IMR-90 (cell line): ENCODE data around the gene CEP20. TPM values are rescaled to one million over a fixed set of nuclear protein-coding genes. Genes with fewer than 3 reads are reported as not detected.

ENCODE experiments used
- ATAC-seq: fragments of 200-7000 bp; cut with Tn5 transposase; 2 replicates; pipeline ENCODE4 v1.9.1; 2020; ENCODE audit warnings: low read depth, mild to moderate bottlenecking, moderate library complexity
- BruUV-seq: library from RNA; stranded (reverse); fragments of 400-500 nt; replicated peaks from 2 replicates; lab custom pipeline; 2021; lab: Mats Ljungman, UMichigan
- CTCF ChIA-PET: fragments of 300-600 bp; formaldehyde crosslinking; extraction: SDS; loops from one replicate; lab custom pipeline; 2021; ENCODE audit warnings: antibody characterized with exemption; lab: Yijun Ruan, JAX
- POLR2A ChIA-PET: fragments of 300-600 bp; sonication (Branson Sonifier 250); formaldehyde crosslinking; loops from one replicate; lab custom pipeline; 2022; ENCODE audit warnings: antibody characterized with exemption; ENCODE audit not compliant: unreplicated experiment; lab: Charles Lee
- DNase-seq: peaks from one replicate; pipeline ENCODE4 v3.0.0; 2013
- H2AFZ ChIP-seq: replicated peaks from 2 replicates; pipeline ENCODE3; 2013; ENCODE audit warnings: low read length, mild to moderate bottlenecking; ENCODE audit not compliant: poor library complexity
- H2AK5ac ChIP-seq: 2 replicates; pipeline ENCODE4 v1.6.1; 2013; ENCODE audit warnings: low read depth, low read length, inconsistent platforms
- H2AK9ac ChIP-seq: replicated peaks from 2 replicates; pipeline ENCODE3; 2013; ENCODE audit warnings: mild to moderate bottlenecking, low read depth, low read length, moderate library complexity; ENCODE audit not compliant: poor library complexity
- H2BK120ac ChIP-seq: 2 replicates; pipeline ENCODE4 v1.6.1; 2013; ENCODE audit warnings: low read depth, low read length, inconsistent platforms
- H2BK15ac ChIP-seq: 3 replicates; pipeline ENCODE4 v1.6.1; 2013; ENCODE audit warnings: low read depth, low read length, inconsistent platforms
- H2BK20ac ChIP-seq: 2 replicates; pipeline ENCODE4 v1.6.1; 2013; ENCODE audit warnings: low read depth, mild to moderate bottlenecking, inconsistent platforms, low read length, moderate library complexity
- H2BK5ac ChIP-seq: 2 replicates; pipeline ENCODE4 v1.6.1; 2013; ENCODE audit warnings: mild to moderate bottlenecking, low read depth, low read length, inconsistent platforms; ENCODE audit not compliant: poor library complexity, severe bottlenecking
- H3K14ac ChIP-seq: replicated peaks from 2 replicates; pipeline ENCODE4 v1.6.1; 2013; ENCODE audit warnings: low read depth, low read length, inconsistent platforms
- H3K18ac ChIP-seq: 2 replicates; pipeline ENCODE4 v1.6.1; 2013; ENCODE audit warnings: low read depth, low read length, control low read depth
- H3K23ac ChIP-seq: 2 replicates; pipeline ENCODE4 v1.6.1; 2013; ENCODE audit warnings: low read depth, low read length, inconsistent platforms
- H3K27ac ChIP-seq: 2 replicates; pipeline ENCODE4 v1.5.1; 2013; ENCODE audit warnings: mild to moderate bottlenecking, control low read depth, low read length; ENCODE audit not compliant: insufficient read depth
- H3K27me3 ChIP-seq: 2 replicates; pipeline ENCODE4 v1.6.1; 2013; ENCODE audit warnings: low read length; ENCODE audit not compliant: control insufficient read depth, insufficient read depth
- H3K36me3 ChIP-seq: 2 replicates; pipeline ENCODE4 v1.6.1; 2013; ENCODE audit warnings: low read length, mixed read lengths; ENCODE audit not compliant: control insufficient read depth, insufficient read depth
- H3K4ac ChIP-seq: 2 replicates; pipeline ENCODE4 v1.6.1; 2013; ENCODE audit warnings: low read depth, low read length, inconsistent platforms
- H3K4me1 ChIP-seq: 2 replicates; pipeline ENCODE4 v1.6.1; 2013; ENCODE audit warnings: low read length, mixed read lengths; ENCODE audit not compliant: control insufficient read depth, insufficient read depth
- H3K4me2 ChIP-seq: 2 replicates; pipeline ENCODE4 v1.6.1; 2013; ENCODE audit warnings: low read depth, mild to moderate bottlenecking, control low read depth, low read length, moderate library complexity
- H3K4me3 ChIP-seq: 2 replicates; pipeline ENCODE4 v1.5.1; 2013; ENCODE audit warnings: low read depth, mild to moderate bottlenecking, control low read depth, low read length, moderate library complexity; ENCODE audit not compliant: insufficient read depth
- H3K56ac ChIP-seq: 2 replicates; pipeline ENCODE4 v1.6.1; 2013; ENCODE audit warnings: low read length, inconsistent platforms; ENCODE audit not compliant: insufficient read depth; ENCODE audit errors: extremely low read depth
- H3K79me1 ChIP-seq, 2 experiments: 2 replicates each; pipeline ENCODE4 v1.6.1; 2013; ENCODE audit warnings: low read length in 2 of 2, inconsistent platforms in 1 of 2, low read depth in 1 of 2
- H3K9ac ChIP-seq: 2 replicates; pipeline ENCODE4 v1.6.1; 2013; ENCODE audit warnings: low read depth, low read length, control low read depth
- H3K9me1 ChIP-seq: 2 replicates; pipeline ENCODE4 v1.6.1; 2013; ENCODE audit warnings: low read length, inconsistent platforms; ENCODE audit not compliant: insufficient read depth
- H3K9me3 ChIP-seq: 2 replicates; pipeline ENCODE4 v1.6.1; 2013; ENCODE audit warnings: low read length; ENCODE audit not compliant: control insufficient read depth, insufficient read depth
- H4K20me1 ChIP-seq: 2 replicates; pipeline ENCODE4 v1.6.1; 2013; ENCODE audit warnings: low read length, inconsistent platforms; ENCODE audit not compliant: insufficient read depth
- H4K5ac ChIP-seq: 2 replicates; pipeline ENCODE4 v1.6.1; 2013; ENCODE audit warnings: mild to moderate bottlenecking, low read depth, low read length, control low read depth
- H4K8ac ChIP-seq, 2 experiments: 2 replicates each; pipeline ENCODE4 v1.6.1; 2013; ENCODE audit warnings: low read depth in 2 of 2, low read length in 2 of 2, control low read depth in 1 of 2, inconsistent platforms in 1 of 2
- H4K91ac ChIP-seq: 2 replicates; pipeline ENCODE4 v1.6.1; 2013; ENCODE audit warnings: low read depth, low read length, inconsistent platforms; ENCODE audit not compliant: insufficient read depth
- BHLHE40 ChIP-seq: fragments of 150-350 bp; IDR thresholded peaks from 2 replicates; pipeline ENCODE4 v1.6.1; 2016; ENCODE audit warnings: mild to moderate bottlenecking, low read depth, low read length
- CEBPB ChIP-seq: IDR thresholded peaks from 2 replicates; pipeline ENCODE4 v1.6.1; 2012; ENCODE audit warnings: low read depth, low read length, improper control_type of control experiment
- CHD1 ChIP-seq: IDR thresholded peaks from 2 replicates; pipeline ENCODE4 v1.6.1; 2012; ENCODE audit warnings: low read depth, low read length, improper control_type of control experiment
- FOS ChIP-seq: fragments of 150-350 bp; IDR thresholded peaks from 2 replicates; pipeline ENCODE4 v1.6.1; 2016; ENCODE audit warnings: low read depth, low read length
- MAFK ChIP-seq: IDR thresholded peaks from 2 replicates; pipeline ENCODE4 v1.6.1; 2012; ENCODE audit warnings: low read depth, low read length, improper control_type of control experiment
- MAZ ChIP-seq: IDR thresholded peaks from 2 replicates; pipeline ENCODE4 v1.6.1; 2012; ENCODE audit warnings: low read depth, mild to moderate bottlenecking, low read length, improper control_type of control experiment, moderate library complexity, borderline replicate concordance
- MXI1 ChIP-seq: IDR thresholded peaks from 2 replicates; pipeline ENCODE4 v1.6.1; 2012; ENCODE audit warnings: low read depth, mild to moderate bottlenecking, low read length, moderate library complexity, borderline replicate concordance
- NFE2L2 ChIP-seq: fragments of 150-350 bp; IDR thresholded peaks from 2 replicates; pipeline ENCODE4 v1.6.1; 2016; ENCODE audit warnings: low read depth, mild to moderate bottlenecking, low read length
- POLR2A ChIP-seq: IDR thresholded peaks from 2 replicates; pipeline ENCODE4 v1.6.1; 2012; ENCODE audit warnings: mild to moderate bottlenecking, low read depth, low read length
- RAD21 ChIP-seq: IDR thresholded peaks from 2 replicates; pipeline ENCODE4 v1.6.1; 2012; ENCODE audit warnings: low read length, improper control_type of control experiment
- RCOR1 ChIP-seq: IDR thresholded peaks from 2 replicates; pipeline ENCODE4 v1.6.1; 2012; ENCODE audit warnings: mild to moderate bottlenecking, low read length, improper control_type of control experiment; ENCODE audit not compliant: insufficient replicate concordance
- RFX5 ChIP-seq: IDR thresholded peaks from 2 replicates; pipeline ENCODE4 v1.8.0; 2012; ENCODE audit warnings: low read depth, mild to moderate bottlenecking, low read length, moderate library complexity
- SMC3 ChIP-seq: fragments of 150-350 bp; IDR thresholded peaks from 2 replicates; pipeline ENCODE4 v1.6.1; 2016; ENCODE audit warnings: low read depth, mild to moderate bottlenecking, antibody characterized with exemption, low read length, moderate library complexity
- USF2 ChIP-seq: fragments of 150-350 bp; IDR thresholded peaks from 2 replicates; pipeline ENCODE4 v1.6.1; 2017; ENCODE audit warnings: mild to moderate bottlenecking, antibody characterized with exemption, low read length, low read depth
- WGBS, 2 experiments: methylation state at CpG; one replicate each; pipeline versions ENCODE4 v1.1.5 to v1.1.7; 2013; ENCODE audit warnings: missing lambda C conversion rate in 2 of 2; ENCODE audit not compliant: insufficient read length in 1 of 2; ENCODE audit errors: extremely low coverage in 2 of 2; 5-methylcytosine and 5-hydroxymethylcytosine counted together
- dilution Hi-C: fragments of 300-500 bp; cut with HindIII; formaldehyde crosslinking; loops from one replicate; pipeline ENCODE4 v1.14.3; 2018; ENCODE audit warnings: low sequenced_read_pairs; ENCODE audit not compliant: unreplicated experiment
- in situ Hi-C: fragments of 300-500 bp; cut with MboI; formaldehyde crosslinking; loops from 3 replicates; pipeline ENCODE4 v1.14.3; 2019; ENCODE audit warnings: low sequenced_read_pairs, inconsistent platforms, mixed read lengths
- intact Hi-C: fragments of 100-400 bp; cut with micrococcal nuclease; formaldehyde crosslinking; loops from 2 replicates; pipeline ENCODE4 v1.10.0; 2022
- polyA plus RNA-seq, 3 experiments: library from polyadenylated mRNA; depleted of rRNA; stranded (reverse); fragments of >200 nt; gene quantifications; 2 replicates each; pipeline ENCODE4 v1.2.3, GENCODE V29; 2012; ENCODE audit warnings: low replicate concordance in 1 of 3
- total RNA-seq: library from RNA; depleted of rRNA; stranded (reverse); fragments of >200 nt; gene quantifications from 2 replicates; pipeline ENCODE4 v1.2.3, GENCODE V29; 2012
- TF ChIP-seq, protein P1 (sequence below): conservative IDR thresholded peaks from 2 replicates; pipeline ENCODE4 v1.5.1; 2012; ENCODE audit warnings: mild to moderate bottlenecking, low read depth, low read length, improper control_type of control experiment

Gene CEP20
- total and polyA plus RNA-seq, 2 of the 4 experiments (the other 2 are of a cell fraction), result 28.8 to 40.1 TPM

- H3K4me3 ChIP-seq, result no peak overlapping the region
- H3K79me1 ChIP-seq, result no peaks in the 10 kb centered on the region
- 0 out of 2 replicates have a peak overlapping the region, but pooled peaks have one; percentile 0 for H3K23ac ChIP-seq
- H3K4ac ChIP-seq, result peak overlapping the region; percentile 36
- H3K9ac ChIP-seq, result no peak overlapping the region
- H3K14ac ChIP-seq, result 0 out of 2 replicates have a peak overlapping the region, but pooled peaks have one; percentile 35
- H4K8ac ChIP-seq, result peak overlapping the region; percentile 65 to 68; a peak in 3 of 4 replicates
- no peaks in the 10 kb centered on the region for H4K20me1 ChIP-seq
- no peak overlapping the region for H3K56ac ChIP-seq
- H3K9me1 ChIP-seq, result no peaks in the 10 kb centered on the region; the same call in 1 of the 2 replicates
- H2BK15ac ChIP-seq, result peak overlapping the region; percentile 62; the same call in 1 of the 3 replicates
- 86% methylated on average over 8 of the region's 12 CpGs; no CpG with 5 or more reads in 1 of the 2 experiments for WGBS, 2 experiments
- in situ Hi-C loops, result no loop called here
- no peak overlapping the region for H2AFZ ChIP-seq
- dilution Hi-C loops, result no loop called here
- no peak overlapping the region for H3K4me2 ChIP-seq
- H3K27me3 ChIP-seq, result peaks cover 29% of the 10 kb centered on the region
- H3K27ac ChIP-seq, result no peak overlapping the region
- peak overlapping the region; percentile 79 for H2AK5ac ChIP-seq
- ChIA-PET CTCF (interaction anchor here (1.1 kb wide), 1 partner anchor 14 kb away, joined by 4 read pairs; no protein-coding TSS in a partner anchor), POLR2A (interaction anchor here (0.6 kb wide), 1 partner anchor 31 kb away, joined by 5 read pairs; no protein-coding TSS in a partner anchor)
- H3K36me3 ChIP-seq, result no peaks in the 10 kb centered on the region
- peak overlapping the region; percentile 82 for H4K91ac ChIP-seq
- no peak overlapping the region for H2BK5ac ChIP-seq
- H3K18ac ChIP-seq, result peak overlapping the region; percentile 45; the same call in 1 of the 2 replicates
- no TSS peak for BruUV-seq
- H4K5ac ChIP-seq, result peak overlapping the region; percentile 27
- H3K9me3 ChIP-seq, result no peaks in the 10 kb centered on the region
- no peak overlapping the region for H2AK9ac ChIP-seq
- H3K4me1 ChIP-seq, result peaks cover 8% of the 10 kb centered on the region
- H2BK20ac ChIP-seq, result peak overlapping the region; percentile 14
- peak overlapping the region; percentile 1; the same call in 1 of the 2 replicates for H2BK120ac ChIP-seq
- DNase-seq, result no peak
- intact Hi-C loops, result no loop called here
- ATAC-seq, result no peak
- no peak for TF ChIP-seq NFE2L2
- no peak for TF ChIP-seq SMC3
- TF ChIP-seq BHLHE40, result no peak
- TF ChIP-seq RAD21, result no peak
- no peak for TF ChIP-seq CHD1
- TF ChIP-seq, protein P1, sequence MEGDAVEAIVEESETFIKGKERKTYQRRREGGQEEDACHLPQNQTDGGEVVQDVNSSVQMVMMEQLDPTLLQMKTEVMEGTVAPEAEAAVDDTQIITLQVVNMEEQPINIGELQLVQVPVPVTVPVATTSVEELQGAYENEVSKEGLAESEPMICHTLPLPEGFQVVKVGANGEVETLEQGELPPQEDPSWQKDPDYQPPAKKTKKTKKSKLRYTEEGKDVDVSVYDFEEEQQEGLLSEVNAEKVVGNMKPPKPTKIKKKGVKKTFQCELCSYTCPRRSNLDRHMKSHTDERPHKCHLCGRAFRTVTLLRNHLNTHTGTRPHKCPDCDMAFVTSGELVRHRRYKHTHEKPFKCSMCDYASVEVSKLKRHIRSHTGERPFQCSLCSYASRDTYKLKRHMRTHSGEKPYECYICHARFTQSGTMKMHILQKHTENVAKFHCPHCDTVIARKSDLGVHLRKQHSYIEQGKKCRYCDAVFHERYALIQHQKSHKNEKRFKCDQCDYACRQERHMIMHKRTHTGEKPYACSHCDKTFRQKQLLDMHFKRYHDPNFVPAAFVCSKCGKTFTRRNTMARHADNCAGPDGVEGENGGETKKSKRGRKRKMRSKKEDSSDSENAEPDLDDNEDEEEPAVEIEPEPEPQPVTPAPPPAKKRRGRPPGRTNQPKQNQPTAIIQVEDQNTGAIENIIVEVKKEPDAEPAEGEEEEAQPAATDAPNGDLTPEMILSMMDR, result no peak
- no peak for TF ChIP-seq POLR2A
- TF ChIP-seq MAFK, result no peak
- no peak for TF ChIP-seq MXI1
- TF ChIP-seq RCOR1, result no peak
- TF ChIP-seq FOS, result no peak
- no peak for TF ChIP-seq RFX5
- no peak for TF ChIP-seq USF2
- TF ChIP-seq MAZ, result no peak
- no peak for TF ChIP-seq CEBPB
Measured at GRCh38 chr16:15858921-15859668, 29.3 kb downstream of the CEP20 start.
